HG03135 (cell line): ENCODE results near the gene SULT4A1.
"Not testable (repeated sequence)": the region's sequence is repeated elsewhere in the genome, so short reads cannot be mapped to it uniquely, and the experiment has no call there.

ENCODE experiments used
- ATAC-seq: cut with Tn5 transposase; IDR thresholded peaks from one replicate; pipeline ENCODE4 v1.9.1; 2021; ENCODE audit warnings: mild to moderate bottlenecking, moderate library complexity; ENCODE audit not compliant: unreplicated experiment

SULT4A1 gene

DNA sequence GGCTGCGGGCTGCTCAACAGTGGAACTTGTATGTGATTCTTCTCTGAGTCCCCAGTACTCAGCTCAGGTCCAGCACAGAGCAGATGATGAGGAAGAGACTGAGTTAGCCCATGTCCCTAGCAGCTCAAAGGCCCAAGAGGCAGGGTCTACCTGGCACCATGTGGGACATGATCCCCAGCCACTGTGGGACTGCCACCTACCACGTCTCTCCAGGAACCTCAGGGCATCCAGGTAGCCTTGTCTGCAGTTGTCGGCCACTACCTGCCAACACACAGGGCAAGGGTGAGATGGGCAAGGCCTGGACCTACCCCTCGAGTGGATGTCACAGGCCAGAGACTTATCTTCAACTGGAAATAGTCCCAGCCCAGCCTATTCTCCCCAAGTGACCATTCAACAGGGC lies 25.1 kb upstream of the SULT4A1 start:
- no peak for ATAC-seq

DNA sequence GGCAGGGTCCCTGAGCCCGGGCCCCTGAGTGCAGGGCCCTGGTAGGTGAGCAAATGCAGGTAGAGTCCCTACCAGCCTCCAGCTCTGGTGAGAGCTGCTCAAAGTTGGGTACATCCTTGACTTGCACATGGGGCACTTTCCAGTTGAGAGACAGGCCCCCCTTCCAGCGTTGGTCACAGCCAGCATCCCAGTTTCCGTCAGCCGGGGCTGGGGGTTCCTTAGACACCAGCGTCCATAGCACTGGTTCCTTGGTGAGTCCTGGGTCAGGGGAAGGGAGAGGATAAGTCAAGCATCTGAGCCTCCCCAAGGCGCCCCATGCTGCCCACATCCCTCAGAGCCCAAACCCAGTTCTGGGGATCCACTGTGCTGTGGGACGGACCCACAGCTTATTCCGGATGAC lies 23.9 kb upstream of the SULT4A1 start:
- no peak for ATAC-seq

DNA sequence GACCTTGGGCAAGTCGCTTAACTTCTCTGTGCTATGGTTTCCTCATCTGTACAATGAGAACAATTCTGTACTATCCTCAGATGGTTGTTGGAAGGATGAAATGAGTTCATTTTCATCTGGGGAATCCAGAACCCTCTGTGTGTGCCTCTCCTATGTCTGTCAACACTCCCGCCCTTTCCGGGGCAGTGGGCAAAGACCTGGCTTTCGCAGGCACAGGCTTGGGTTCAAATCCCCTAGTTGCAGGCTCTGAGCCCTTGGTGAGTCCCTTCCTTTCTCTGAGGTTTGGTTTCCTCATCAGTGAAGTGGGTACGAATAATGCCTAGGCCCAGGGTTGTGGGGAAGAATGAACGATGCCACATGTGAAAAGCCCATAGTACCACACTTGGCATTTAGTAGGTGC lies 23.5 kb upstream of the SULT4A1 start:
- no peak for ATAC-seq

DNA sequence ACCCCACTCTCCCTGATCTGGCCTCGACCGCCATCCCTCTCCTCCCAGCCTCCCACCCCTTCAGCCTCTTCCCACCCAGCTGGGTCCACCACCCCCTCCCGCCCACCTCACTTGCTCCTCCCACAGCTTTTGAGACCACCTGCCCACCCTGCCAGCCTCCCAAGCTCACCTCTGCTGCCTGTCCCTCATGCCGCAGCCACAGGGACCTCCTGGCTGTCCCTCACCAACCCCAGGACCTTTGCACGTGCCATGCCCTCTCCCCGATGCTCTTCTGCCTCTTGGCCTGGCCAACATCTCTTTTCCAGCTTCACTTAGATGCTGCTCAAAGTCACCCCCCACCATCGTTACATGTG lies 23.0 kb upstream of the SULT4A1 start:
- no peak for ATAC-seq

DNA sequence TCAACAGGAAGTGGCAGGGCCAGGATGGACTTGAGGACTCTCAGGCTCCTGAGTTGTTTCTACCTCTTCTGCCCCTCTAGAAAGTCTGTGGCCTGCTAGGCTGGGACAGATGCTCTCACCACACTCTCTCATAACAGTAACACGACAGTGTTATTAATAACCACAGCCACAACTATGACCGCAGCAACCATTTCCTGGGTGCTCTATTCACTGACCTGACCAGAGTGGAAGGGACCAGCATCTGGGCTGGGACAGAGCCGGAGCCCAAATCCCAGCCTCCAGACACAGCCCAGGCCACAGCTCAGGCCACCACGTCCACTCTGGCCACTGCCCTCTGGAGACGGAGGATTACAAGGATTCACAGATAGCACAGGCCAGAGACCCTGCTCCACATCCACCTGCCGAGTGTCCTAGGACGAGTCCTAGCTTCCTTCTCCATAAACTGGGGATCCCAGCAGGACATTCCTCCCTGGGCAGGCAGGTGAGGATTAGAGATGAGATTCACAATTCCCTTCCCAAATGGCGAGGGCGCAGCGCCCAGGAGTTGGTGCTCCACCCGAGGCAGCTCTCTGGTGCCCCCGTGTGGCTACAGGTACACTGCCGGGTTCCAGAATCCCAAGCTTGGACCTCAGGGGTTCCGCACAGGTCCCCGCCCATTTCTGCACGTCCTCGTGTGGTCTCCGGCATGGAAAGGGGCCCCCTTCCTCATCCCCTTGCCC lies 22.4 kb upstream of the SULT4A1 start:
- ATAC-seq, result no peak

DNA sequence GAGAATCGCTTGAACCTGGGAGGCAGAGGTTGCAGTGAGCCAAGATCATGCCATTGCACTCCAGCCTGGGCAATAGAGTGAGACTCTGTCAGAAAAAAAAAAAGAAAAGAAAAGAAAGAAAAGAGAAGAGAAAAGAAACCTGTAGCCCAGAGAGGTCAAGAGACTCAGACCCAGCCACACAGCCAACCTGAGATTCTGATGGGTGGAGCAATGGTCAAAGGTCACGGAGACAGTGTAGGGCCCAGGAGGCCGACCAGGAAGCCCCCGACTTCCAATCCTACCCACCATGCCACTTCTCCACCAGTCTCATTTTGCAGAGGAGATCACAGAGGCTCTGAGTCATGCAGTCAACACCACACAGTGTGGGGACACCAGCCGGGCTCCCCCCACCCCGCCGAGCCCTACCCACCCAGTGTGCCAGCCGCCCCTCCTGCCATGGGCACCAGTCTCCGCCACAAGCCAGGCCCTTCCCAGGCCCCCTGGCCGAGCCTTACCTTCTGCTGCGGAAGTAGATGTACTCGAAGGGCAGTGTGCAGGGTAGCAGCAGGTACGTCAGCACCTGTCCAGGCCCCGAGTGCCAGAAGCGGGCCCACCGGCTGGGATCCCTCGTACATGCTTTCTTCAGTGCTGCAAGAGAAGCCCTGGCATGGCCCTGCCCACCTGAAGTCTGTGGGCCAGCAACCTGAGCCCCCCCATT lies 21.6 kb upstream of the SULT4A1 start:
- ATAC-seq, result no peak

DNA sequence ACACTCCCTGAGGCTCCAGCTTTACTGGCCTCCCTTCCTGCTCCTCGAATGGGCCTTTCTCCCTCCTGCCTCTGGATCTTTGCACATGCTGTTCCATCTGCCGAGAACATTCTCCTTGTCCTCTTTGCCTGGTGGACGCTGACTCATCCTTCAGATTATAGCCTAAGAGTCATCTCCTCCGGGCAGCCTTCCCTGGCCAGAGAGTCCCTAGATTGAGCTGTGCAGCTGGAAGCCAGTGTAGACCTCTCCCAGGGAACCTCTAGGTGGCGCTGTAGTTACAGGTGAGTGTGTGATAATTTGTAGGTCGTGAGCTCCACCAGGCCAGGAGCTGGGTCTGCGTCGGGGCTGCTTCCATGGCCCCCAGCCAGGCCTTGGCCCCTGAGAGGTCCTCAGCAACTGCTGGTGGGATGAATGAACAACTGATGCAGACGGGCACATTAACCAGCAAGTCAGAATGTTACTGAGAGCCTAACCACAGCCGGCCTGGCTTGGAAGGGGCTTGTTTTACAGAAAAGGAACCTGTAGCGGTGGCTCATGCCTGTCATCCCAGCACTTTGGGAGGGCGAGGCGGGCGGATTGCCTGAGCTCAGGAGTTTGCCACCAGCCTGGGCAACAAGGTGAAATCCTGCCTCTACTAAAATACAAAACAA lies 20.8 kb upstream of the SULT4A1 start:
- ATAC-seq, result no peak

DNA sequence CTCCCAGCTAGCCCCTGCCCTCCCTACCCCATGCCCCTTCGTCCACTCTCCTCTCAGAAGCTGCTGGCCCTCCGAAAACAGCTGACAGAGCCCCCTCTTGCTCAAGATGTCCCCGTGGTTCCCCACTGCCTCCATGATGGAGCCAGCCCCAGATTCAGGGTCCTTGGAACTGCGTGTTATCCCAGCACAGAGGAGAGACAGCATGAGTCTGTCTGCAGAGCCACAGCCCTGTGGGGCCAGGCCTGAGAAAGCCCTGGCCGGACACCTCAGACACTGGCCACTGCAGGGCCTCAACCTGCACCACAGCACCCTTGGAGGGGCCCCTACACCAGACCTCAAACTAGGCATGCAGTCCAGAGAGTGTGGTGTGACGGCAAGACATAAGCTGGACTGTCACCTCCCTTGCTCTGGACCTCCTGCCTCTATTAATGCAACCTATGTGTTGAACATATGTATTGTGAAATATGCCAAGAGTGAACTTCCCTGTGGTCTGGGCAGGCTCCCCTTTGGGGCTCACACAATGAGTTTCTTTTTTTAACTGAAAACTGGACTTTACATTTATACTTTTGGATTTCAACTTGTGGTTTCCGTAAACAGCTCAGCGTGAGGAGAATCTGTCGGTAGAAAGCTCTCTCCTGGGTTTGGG lies 19.9 kb upstream of the SULT4A1 start:
- ATAC-seq, result no peak

DNA sequence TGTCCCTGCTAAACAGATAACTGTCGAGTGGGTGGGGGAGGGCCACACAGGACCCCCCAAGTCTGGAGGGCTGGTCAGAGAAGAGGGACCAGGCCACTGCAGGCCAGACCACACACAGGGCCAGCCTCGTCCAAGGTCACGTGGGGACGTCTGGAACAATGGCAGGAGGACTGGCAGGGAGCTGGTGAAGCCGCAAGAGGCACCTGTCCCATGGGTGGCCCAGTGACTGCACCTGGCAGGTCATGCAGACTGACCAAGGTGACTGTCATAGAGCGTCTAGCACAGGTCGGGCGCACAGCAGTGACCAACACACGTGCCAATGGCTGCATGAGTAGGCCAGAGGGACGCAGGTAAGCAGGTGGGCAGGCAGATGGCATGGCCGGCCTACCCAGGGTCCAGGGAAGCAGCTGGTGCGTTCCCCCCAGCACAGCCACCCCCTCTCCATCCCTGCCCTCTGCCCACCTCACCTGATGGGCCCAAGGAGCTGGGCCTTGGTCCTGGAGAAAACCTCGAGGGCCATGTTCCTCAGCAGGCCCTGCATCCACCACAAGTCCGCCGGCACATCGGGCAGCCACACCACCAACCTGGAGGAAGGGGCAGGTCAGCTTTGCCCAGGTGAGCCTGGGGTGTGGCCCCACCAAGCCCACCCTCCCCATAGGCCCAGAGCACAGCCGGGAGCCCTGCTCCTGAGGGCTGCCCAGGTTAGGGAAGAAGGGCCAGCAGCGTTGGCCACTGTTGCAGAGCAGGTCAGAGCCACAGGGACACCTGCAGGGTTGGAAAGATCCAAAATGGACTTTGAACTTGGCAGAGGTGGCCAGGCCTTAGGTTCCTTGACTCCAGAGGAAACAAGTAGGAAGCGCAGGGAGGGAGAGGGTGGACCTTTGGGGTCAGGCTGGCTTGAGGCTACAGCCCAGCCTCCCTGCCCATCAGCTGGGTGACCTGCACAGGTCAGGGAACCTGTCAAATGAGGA lies 19.1 kb upstream of the SULT4A1 start:
- no peak for ATAC-seq

DNA sequence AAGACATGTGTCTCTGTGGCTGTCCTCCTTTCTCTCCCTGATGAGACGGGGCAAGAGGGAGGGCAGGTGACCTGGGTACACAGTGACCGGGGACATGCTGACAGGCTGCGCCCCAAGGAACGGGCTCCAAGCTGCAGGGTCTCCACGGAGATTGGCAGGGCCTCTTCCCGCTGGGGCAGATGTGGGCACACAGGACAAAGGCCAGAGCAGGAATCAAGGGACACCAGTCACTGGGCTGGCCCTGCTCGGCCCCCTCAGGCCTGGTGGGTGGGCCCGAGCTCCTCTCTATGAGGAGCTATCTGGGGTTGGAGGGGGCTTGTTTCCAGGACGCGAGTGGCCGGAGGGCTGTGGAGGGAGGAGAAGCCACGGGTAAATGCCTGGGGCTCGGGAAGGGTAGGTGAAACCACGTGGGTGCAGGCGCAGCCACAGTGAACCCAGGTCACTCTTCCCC lies 18.3 kb upstream of the SULT4A1 start:
- no peak for ATAC-seq

DNA sequence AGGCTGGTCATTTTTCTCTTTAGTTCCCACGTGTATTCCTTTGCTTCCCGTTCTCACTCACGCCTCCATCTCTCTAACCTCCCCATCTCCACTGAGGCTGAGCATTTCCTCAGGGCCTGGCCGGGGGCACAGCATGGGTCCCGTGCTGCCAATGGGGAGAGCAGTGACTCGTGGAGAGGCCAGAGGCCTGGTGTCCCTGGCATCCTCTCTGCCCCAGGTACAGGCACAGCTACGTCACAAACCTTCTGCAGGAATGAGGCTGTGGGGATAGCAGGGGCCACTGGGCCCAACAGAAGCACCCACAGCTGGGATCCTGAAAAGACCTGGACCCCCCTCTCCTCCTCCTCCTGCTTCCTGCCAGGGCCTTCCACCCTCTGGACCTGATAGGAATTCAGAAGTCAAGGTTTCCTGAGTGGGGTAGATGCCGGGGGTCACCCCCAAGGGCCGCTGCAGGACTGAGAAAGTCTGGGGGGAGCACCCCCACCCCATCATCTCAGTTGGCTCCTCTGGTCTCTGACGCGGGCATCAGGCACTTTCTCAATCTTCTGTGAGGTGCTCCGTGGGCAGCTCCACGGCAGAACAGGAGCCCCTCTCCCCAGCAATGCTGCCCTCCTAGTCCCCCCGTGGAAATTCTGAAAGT lies 17.7 kb upstream of the SULT4A1 start:
- no peak for ATAC-seq

DNA sequence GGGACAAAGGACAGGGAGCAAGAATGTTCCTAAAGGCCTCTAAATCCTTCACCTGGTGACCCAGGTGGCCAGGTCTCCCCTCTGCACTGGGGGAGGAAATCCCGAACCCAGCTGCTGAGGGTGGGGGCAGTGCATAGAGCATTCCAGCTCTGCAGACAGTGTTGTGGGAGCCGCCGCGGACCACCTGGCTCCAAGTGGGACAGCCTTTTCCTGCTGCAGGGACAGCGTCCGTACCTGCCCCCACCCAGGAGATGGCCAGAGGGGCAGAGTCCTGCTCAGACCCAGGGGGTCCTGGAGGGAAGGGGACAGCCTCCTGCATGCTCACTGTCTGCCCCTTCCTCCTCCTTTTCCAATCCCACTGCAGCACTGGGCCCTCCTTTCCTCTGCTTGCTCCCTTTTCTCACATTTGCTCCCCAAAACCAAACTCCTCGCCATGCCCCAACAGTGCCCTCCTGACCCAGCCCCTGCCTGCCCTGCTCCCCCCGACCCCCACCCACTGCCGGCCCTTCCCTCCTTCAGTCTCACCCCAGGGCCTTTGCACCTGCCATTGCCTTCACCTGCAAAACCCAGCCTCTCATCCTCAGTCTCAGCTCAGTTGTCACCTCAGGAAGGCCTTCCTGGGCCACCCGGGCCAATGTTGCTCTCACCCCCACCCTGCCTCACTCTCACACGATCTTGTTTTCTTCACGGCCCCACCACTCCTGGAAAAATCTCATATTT lies 16.7 kb upstream of the SULT4A1 start:
- no peak for ATAC-seq

DNA sequence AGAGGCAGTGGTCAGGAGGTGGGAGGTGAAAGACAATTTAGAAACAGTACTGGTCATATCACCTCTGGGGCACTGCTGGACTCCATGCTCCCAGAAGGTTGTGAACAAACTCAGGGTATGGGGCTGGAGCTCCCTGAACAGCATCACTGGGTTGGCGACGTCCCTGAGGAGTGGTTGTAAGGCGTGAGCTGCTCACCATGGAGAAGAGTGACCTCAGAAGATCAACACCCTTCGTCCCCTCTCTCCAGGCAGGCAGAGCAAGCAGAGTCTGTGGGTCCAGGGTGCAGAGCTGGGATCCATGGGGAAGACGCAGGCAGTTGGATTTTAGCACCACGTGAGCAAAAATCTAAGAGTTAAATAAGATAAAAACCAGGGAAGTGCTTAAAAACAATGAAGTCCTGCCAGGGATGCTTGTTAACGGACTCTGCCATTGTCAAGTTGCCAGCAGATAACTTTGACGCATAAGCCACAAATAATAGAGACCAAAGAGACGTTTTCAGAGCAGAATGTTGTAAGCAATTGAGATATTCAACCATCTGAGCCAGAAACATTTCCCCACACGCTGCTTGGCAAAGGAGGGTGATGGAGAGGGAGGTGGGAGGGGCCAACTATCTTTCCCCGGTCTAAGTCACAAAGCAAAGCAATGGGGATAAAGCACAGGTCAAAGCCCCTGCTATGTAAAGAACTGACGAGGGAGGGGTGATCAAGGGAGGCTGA lies 15.9 kb upstream of the SULT4A1 start:
- ATAC-seq, result no peak

DNA sequence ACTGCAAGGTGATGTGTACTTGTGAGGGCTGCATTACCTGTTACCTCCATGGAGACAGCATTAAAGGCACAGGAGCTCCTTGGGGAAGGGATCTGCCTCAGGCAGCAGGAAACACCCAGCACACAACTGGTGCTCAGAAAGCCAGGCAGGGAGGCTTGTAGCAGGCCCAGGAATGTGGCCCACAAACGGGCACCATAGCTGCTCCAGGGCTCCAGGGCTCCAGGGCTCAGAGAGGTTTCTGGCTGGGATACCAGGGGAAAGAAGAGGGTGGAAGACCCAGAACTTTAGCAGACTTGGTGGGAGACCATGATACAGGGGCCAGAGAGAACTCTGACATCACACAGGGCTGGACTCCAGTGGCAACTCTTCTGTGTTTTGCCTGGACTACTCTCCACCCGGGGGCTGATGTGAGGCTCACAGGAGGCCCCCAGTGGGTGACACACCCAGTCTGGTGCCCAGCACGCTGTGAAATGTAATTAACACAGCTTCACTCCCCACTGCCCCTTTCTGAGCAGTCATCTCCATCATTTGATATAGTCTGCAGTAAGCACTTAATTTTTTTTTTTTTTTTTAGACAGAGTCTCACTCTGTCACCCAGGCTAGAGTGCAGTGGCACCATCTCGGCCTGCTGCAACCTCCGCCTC lies 14.7 kb upstream of the SULT4A1 start:
- ATAC-seq, result no peak

DNA sequence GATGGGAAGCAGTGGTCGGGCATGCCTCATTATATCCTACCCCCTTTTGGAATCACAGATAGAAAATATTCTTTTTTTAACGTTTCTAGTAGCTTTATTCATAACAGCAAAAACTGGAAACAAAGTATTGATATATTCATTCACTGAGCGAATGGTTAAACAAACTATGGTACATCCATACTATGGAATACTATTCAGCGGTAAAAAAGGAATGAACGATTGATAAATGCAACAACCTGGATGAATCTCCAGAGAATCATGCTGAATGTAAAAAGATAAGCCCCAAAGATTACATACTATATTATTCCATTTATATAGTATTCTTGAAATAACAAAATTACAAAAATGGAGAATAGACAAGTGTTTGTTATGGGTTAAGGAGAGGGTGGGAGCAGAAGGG lies 7.5 kb upstream of the SULT4A1 start:
- no peak for ATAC-seq

DNA sequence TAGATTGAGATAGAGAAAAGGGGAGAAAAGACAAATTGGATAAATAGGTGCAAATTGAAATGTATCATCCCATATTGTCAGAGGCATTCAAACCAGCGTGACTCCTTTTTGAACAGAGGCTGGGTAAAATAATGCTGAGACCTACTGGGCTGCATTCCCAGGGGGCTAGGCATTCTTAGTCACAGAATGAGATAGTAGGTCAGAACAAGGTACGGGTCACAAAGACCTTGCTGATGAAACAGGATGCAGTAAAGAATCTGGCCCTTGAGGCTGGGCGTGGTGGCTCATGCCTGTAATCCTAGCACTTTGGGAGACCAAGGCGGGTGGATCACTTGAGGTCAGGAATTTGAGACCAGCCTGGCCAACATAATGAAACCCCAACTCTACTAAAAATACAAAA lies 6.7 kb upstream of the SULT4A1 start:
- ATAC-seq, result not testable (repeated sequence)

DNA sequence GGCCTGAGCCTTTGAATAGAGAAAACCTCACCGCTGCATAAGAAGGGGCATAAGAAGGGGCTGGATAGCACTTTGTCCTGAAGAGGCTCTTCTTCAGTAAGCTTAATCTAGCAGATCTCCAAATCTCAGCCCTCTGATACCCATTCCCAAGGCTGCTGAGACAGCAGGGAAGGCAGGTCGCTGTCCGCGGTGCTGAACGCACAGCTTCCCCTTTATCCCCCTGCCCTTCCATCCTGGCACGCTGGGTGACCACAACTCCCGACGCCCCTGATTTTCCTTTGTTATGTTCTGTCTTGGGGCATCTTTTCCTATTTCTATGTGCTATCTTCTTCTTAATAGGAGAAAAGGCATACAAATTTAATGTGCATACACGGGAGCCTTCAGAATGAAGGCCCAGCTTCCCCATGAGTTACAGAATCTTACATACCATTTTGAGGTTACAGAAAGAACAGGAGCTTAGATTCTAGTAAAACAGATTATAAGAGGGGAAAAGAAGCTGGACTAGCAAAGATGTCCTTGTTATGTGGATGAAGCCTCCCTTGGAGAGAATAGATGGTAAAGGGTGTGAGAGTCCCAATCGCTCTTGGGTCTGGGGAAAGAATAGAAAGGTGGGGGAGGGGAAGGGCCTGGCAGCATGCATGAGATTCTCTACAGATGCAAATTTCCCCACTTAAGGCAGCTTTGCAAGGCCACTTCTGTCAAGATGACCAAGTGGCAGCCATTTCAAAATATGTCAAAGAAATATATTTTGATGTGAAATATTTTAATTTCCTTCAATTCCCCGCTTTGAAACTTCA lies 5.7 kb upstream of the SULT4A1 start:
- ATAC-seq, result no peak

DNA sequence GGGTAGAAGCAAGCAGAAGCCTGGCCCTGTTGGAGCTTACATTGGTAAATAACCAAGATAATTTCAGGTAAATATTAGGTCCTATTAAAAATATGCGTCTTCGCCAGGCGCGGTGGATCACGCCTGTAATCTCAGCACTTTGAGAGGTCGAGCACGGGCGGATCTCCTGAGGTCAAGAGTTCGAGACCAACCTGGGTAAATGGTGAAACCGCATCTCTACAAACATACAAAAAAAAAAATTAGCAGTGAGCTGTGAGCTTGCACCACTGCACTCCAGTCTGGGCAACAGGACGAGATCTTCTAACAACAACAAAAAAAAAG lies 529 bp upstream of the SULT4A1 start:
- ATAC-seq, result no peak
